Inflammatory macrophage treated with lipopolysaccharide for 1 hour (primary cell): ENCODE results near the gene LMTK2.
A peak's percentile ranks its signal among the peaks of the same experiment; 100 is the strongest.

Experiments used
- DNase-seq, 2 donors: peaks; one replicate each; pipeline ENCODE4 v3.0.0-alpha.2; 2020 to 2022

LMTK2 gene

GRCh38 chr7:98138672-98139071 lies 32.0 kb downstream of the LMTK2 start:
- no peak for DNase-seq

DNA sequence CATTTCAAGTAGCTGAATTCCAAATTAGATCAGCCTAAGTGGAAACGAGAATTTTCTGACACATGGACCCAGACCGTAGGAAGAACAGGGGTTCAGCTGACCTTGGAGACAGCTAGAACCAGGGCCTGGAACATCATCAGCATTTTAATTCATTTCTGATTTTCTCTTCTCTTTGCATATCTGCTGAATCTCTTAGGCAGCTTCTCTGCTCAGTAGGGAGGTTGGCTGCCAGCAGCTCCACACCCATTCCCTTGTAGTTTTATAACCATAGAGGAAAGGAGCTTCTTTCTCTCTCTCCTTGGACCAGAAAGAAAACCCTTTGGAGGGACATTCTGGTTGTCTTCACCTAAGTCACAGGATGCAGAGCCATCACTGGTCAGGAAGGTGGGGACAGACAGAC lies 36.0 kb downstream of the LMTK2 start:
- no peak for DNase-seq

DNA sequence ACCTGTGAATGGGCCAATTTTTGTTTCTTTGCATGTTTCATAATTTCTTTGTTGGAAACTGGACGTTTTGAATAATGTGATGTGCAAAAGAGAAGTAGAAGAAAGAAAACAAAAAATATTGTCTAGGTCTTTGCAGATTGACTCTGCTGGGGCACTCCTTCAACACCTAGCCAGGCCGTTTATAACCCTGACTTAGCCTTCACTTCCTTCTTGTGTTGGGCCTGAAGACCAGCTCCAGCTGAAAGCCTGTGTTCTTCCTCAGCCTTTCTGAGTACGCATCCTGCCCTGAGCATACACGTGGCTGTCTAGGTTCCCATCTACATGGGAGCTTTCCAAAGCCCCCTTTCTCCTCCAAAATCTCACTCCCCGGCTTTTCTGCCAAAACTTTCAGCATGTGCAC lies 41.9 kb downstream of the LMTK2 start:
- no peak for DNase-seq

GRCh38 chr7:98149116-98149692 lies 42.5 kb downstream of the LMTK2 start:
- no peak for DNase-seq

DNA sequence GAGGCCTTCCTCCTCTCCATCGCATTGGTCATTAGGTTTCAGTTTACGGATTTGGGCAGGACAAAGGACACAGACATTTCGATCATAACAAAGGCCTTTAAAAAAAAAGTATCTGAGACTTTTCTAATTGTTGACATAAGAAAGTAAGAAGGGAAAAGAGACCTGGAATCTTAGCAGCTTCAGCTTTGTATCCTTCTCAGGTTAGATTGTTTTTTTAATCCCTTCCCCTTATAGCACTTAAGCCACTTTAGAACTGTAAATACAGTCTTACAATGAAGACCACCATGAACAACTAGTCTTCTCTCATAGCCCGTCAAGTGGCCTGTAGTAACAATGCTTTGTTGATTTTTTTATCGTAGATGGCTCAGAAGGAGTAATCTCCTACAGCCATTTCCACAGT lies 45.2 kb downstream of the LMTK2 start:
- no peak for DNase-seq

- no peak for DNase-seq
These were observed 50.0 kb downstream of the LMTK2 start for GRCh38 chr7:98156700-98157099.

DNA sequence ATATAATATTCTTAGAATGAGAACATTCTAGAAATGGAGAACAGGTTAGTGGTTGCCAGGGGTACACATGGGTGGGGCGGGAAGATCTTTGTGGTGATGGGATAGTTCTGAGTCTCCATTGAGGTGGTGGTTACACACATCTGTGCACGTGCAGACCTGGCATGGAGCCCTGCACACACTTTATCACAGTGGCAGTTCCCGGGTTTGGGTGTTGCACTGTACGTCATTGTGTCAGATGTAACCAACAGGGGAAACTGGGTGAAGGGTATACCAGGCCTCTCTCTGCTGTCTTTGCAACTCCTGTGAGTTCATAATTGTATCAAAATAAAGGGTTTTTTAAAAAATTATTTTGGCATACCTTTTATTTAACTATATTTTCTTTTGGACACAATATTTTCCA lies 51.1 kb downstream of the LMTK2 start:
- DNase-seq = no peak

- DNase-seq = peak; percentile 38 to 62
These were observed 56.1 kb downstream of the LMTK2 start for GRCh38 chr7:98162758-98163157.

- no peak for DNase-seq
These were observed 56.6 kb downstream of the LMTK2 start for GRCh38 chr7:98163269-98163668.

DNA sequence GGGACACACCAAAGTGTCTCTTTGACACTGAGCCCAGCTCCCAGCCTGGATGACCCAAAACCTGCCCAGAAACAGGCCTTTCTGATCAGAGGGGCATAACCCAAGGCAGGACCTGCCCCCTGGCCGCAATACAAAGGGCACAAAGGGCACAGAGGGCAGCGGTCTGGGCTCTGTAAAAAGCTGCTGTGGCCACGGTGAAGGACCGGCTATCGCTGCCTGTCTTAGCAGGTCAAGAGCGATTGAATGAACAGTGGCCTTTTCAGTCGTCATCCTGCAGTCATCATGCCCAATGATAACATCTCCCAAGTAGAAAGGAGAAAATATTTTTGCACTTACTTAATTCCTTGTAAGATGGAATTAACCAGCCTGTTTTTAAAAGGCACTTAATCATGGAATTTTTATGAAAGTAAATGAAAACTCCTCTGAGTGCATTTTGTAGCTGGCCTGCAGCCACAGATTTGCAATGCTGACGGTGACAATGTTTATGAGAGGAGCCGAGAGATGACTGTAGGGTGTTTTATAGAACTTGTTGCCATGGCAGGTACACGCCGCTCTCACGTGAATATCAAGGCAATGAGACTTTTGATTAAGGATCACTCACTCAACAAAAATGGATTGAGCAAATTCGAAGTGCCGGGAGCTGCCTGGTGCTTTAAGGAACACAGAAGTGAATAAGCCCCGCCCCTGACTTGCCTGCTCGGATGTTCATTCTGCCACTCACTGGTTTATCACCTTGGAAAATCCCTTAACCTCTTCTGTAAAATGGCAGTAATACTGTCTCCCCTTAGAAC lies 57.2 kb downstream of the LMTK2 start:
- DNase-seq = peak in 1 of 2 donors; percentile 12

- peak in 1 of 2 donors; percentile 70 for DNase-seq
These were observed 59.4 kb downstream of the LMTK2 start for GRCh38 chr7:98165827-98166667.

GRCh38 chr7:98166668-98166970 lies 60.0 kb downstream of the LMTK2 start:
- no peak for DNase-seq

DNA sequence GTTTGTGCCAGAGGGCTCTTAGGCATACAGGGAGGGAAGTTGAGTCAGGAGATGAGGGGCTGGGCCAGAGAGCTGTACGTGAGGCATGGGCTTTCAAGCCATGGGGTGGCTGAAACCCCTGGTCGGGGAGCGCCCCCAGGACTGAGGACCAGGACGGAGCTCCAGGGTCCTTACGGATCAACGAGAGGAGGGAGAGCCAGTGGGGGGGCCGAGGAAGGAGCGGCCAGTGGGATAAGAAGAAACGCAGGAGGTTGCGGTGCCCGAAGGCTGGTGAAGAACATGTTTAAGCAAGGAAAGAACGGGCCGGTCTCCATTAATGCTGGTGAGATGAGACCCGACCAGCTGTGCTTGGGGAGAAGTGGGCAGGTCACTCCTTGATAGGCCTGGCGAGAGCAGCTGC lies 61.0 kb downstream of the LMTK2 start:
- no peak for DNase-seq

GRCh38 chr7:98168181-98168903 lies 61.7 kb downstream of the LMTK2 start:
- peak; percentile 18 to 72 for DNase-seq

- DNase-seq = no peak
These were observed 62.4 kb downstream of the LMTK2 start for GRCh38 chr7:98168904-98169621.

GRCh38 chr7:98170966-98171365 lies 64.3 kb downstream of the LMTK2 start:
- DNase-seq = no peak

DNA sequence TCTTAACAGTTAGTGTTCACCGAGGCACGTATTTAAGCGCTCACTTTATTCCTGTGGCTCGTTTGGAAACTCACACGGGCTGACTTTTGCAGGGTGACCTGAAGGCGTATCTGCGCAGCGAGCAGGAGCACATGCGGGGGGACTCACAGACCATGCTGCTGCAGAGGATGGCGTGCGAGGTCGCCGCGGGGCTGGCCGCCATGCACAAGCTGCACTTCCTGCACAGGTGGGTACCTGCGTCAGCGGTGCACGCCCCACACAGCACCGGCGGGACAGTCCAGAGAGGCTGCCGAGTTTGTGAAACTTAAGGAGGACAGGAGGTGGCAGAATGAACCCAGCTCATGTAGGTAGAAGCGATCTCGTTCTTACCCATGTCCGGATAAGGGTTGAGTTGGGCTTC lies 64.8 kb downstream of the LMTK2 start:
- DNase-seq = no peak

DNA sequence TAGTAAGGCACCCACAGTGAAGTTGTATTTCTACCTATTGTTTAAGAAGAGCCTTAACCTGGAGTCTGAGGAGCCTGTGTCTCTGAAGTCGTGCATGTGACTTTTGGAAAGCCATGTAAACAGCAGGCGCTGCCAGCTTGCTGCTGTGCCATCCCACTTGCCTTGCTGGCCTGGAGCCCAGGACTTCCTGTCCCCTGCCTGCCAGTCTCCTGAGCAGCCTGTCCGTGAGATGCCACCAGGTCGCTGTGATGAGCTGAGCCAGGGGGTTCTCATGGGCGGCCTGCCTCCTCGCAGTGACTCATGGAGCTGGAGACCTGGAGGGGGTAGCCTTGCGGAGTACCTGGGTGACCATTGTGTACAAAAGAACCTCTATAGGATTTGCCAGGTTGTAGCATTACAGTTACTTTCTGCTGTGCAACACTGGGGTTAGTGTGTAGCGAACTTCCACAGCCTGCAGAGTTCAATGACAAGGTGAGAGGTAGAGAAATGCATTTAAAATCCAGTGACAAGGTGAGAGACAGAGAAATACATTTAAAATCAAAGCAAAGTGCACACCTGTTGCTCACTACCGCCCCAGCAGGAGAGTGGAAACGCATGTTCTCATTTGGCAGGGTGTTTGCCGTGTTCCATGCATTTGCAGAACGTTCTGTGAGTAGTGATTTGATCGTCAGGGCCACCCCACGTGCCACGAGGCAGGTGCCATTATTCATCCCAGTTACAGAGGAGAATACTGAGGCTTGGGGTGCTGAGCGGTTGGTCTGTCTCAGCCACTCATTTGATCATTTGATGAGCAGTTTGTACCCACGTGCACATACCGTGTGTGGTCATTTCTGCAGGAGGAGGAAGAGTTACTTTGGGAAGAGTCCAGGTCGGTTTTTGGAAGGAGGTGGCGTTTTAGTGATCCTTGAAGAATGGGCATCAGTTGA lies 67.9 kb downstream of the LMTK2 start:
- DNase-seq = no peak

DNA sequence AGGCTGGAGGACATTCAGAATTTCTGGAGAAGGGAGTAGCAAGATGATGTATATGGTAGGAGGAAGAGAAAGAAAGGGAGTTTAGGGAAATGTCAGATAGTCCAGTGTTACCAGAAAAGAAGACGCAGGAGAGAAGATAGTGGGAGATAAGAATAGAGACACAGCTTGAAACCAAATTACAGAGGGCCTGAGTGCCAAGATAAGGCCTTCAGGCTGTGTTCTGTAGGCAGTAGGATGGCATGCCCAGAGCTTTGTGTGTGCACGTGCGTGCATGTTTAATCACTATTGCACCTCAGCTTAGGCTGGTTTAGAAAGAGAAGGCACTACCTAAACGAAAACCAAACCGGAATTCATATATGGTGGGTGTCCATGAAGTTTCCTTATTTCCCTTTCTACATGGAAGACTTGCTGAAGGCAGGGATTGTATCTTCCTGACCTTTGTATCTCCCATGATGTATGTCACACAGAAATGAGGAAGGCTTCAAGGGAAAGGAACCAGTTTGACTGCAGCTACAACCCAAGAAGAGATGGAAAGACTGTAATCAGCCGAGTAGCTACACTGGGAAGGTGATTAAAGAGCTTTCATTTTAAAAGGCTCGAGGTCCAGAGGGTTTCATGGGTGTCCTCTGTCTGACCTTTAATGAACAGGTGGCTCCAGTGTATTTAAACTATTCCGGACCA lies 68.7 kb downstream of the LMTK2 start:
- DNase-seq = no peak

DNA sequence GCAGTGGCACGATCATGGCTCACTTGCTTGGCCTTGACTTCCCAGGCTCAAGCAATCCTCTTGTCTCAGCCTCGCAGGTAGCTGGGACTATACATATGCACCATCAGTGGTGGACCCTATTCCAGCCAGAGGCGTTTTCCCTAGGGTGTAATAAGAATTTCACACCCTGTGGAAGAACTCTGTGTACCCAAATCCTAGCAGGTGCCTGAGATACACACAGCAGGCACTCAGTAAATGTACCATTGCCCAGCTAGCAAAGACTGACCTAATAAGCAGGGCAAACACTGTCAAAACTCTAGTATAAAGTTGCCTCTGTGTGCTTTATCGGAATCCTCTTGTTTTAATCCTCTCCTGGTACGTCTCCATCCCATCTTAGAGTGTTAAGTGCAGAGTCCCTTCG lies 70.9 kb downstream of the LMTK2 start:
- DNase-seq = no peak

DNA sequence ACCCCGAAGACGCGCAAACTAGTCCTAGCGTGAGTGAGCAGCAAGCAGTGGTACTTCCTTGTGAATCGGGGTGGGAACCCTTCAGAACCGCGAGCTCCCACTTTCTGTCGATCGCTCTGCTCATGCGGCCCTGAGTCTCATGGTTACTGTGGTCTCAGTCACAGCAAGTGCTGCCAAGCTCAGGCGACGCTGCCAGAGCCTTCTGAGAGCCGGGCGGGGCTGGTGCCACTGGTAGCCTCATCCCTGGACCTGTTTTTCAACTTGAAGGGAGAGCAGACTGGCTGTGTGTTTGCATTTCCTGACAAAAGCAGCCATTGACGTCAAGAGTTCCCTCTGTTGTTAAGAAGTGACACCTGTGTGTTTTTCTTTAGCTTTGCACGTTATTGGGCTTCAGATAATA lies 71.7 kb downstream of the LMTK2 start:
- DNase-seq = no peak
